Measurements from ENCODE around the gene LMNA.
"Not testable (repeated sequence)": the region's sequence is repeated elsewhere in the genome, so short reads cannot be mapped to it uniquely, and the experiment has no call there.

DNA sequence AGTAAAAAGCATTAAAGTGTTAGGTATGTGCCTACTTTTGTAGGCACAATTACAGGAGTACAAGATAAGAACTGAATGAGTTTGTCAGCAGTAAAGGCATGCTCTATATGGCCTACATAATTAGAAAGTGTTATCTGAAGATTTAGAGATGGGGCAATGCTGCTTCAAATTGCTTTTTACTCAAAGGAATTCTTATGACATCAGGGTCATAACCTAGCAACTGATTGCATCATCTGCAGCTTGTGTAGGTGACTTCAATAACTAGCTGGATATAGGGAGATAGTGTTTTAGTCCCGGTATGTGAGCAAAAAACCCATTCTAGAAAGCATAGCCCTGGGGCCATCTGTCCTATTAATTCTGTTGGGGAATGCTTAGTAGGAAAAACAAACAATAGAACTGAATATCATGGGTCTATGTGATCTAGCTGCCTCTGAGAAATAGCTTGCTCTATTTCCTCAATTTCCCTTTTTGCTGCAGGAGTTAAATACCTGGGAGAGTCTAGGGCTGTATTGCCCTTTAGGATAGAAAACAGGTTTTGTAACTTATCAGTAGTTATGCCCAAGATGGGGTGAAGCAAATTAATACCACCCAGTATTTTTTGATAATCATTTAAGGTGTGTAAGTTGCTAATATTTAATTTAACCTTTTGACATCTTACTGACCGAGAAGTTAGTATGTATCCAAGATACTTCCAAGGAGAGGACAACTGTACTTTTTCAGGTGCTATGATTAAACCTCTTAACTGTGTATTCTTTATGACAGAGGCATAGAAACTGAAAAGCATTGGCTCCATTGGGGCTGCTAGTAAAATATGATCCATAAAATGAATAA, 72.1 kb downstream of the LMNA start:
- not testable (repeated sequence) for TF ChIP-seq BHLHE40 (IDR thresholded peaks at IDR 0.05; ENCODE audit: borderline replicate concordance); CTBP1 (IDR thresholded peaks at IDR 0.05; ENCODE audit: borderline replicate concordance); ELF4 (IDR thresholded peaks at IDR 0.05); SP1 (IDR thresholded peaks at IDR 0.05); NFRKB (IDR thresholded peaks at IDR 0.05); FOXM1 (IDR thresholded peaks at IDR 0.05; ENCODE audit: borderline replicate concordance); FOXA1 (IDR thresholded peaks at IDR 0.05); ZNF384 (IDR thresholded peaks at IDR 0.05); SUZ12 (IDR thresholded peaks at IDR 0.05); HDGF (IDR thresholded peaks at IDR 0.05; ENCODE audit: borderline replicate concordance); FOXK2 (IDR thresholded peaks at IDR 0.05); ARNT (IDR thresholded peaks at IDR 0.05); LEF1 (IDR thresholded peaks at IDR 0.05; ENCODE audit: borderline replicate concordance)
- TF ChIP-seq, protein P1, sequence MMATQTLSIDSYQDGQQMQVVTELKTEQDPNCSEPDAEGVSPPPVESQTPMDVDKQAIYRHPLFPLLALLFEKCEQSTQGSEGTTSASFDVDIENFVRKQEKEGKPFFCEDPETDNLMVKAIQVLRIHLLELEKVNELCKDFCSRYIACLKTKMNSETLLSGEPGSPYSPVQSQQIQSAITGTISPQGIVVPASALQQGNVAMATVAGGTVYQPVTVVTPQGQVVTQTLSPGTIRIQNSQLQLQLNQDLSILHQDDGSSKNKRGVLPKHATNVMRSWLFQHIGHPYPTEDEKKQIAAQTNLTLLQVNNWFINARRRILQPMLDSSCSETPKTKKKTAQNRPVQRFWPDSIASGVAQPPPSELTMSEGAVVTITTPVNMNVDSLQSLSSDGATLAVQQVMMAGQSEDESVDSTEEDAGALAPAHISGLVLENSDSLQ (IDR thresholded peaks at IDR 0.05), result not testable (repeated sequence)
